SU-DHL-6 (cell line): Measurements from ENCODE around the gene KLHL29.

Experiments used
- H2AFZ ChIP-seq: fragments of 200-600 bp; sonication (generic); 2 replicates; pipeline ENCODE4 v1.6.1; 2014; ENCODE audit warnings: low read depth, mild to moderate bottlenecking, moderate library complexity, mixed read lengths, antibody characterized with exemption, low read length; ENCODE audit not compliant: severe bottlenecking
- H3F3A ChIP-seq: fragments of 200-600 bp; shearing (Covaris generic); 2 replicates; pipeline ENCODE4 v1.6.0; 2016; ENCODE audit warnings: antibody characterized with exemption, mild to moderate bottlenecking; ENCODE audit not compliant: insufficient read depth
- H3K27ac ChIP-seq: fragments of 200-600 bp; sonication (generic); 2 replicates; pipeline ENCODE4 v1.5.1; 2016; ENCODE audit warnings: low read depth, mild to moderate bottlenecking, low read length, moderate library complexity, mixed read lengths
- H3K27me3 ChIP-seq: fragments of 200-600 bp; sonication (generic), shearing (Covaris generic); 2 replicates; pipeline ENCODE4 v1.6.0; 2014; ENCODE audit warnings: mild to moderate bottlenecking, low read length
- H3K36me3 ChIP-seq: fragments of 200-600 bp; sonication (generic); 2 replicates; pipeline ENCODE4 v1.6.1; 2014; ENCODE audit warnings: mild to moderate bottlenecking, low read length, mixed read lengths
- H3K4me2 ChIP-seq: fragments of 300-600, 200-600 bp; shearing (Covaris generic), sonication (generic); 2 replicates; pipeline ENCODE4 v1.6.0; 2014; ENCODE audit warnings: low read length, low read depth, mild to moderate bottlenecking; ENCODE audit not compliant: poor library complexity, severe bottlenecking
- H3K4me3 ChIP-seq: fragments of 200-600 bp; sonication (generic); 2 replicates; pipeline ENCODE4 v1.5.1; 2014; ENCODE audit warnings: antibody characterized with exemption, low read length, mild to moderate bottlenecking, mixed read lengths; ENCODE audit not compliant: insufficient read depth, poor library complexity, severe bottlenecking
- H3K79me2 ChIP-seq: fragments of 200-600 bp; sonication (generic); 2 replicates; pipeline ENCODE4 v1.6.1; 2014; ENCODE audit warnings: mild to moderate bottlenecking, low read length, moderate library complexity; ENCODE audit not compliant: insufficient read depth
- H3K9ac ChIP-seq: fragments of 200-600 bp; sonication (generic); 2 replicates; pipeline ENCODE4 v1.7.0; 2014; ENCODE audit warnings: mild to moderate bottlenecking, low read length
- H3K9me2 ChIP-seq: fragments of 200-600 bp; sonication (generic); replicated peaks from 2 replicates; pipeline ENCODE4 v1.6.1; 2014; ENCODE audit warnings: low read length; ENCODE audit not compliant: insufficient read depth
- H3K9me3 ChIP-seq: fragments of 200-600 bp; sonication (generic); 2 replicates; pipeline ENCODE4 v1.6.1; 2014; ENCODE audit warnings: low read length, mixed read lengths; ENCODE audit not compliant: insufficient read depth
- H4K20me1 ChIP-seq: fragments of 200-600 bp; sonication (generic); 2 replicates; pipeline ENCODE4 v1.6.1; 2014; ENCODE audit warnings: low read depth, mild to moderate bottlenecking, antibody characterized with exemption, low read length, moderate library complexity, mixed read lengths
- EZH2phosphoT487 ChIP-seq: fragments of 200-600 bp; sonication (generic), shearing (Covaris generic); conservative IDR thresholded peaks from 2 replicates; pipeline ENCODE4 v1.6.1; 2018; ENCODE audit warnings: mild to moderate bottlenecking, antibody characterized with exemption, low read length, moderate library complexity, mixed read lengths
- TF ChIP-seq, protein P1 (sequence below): fragments of 200-600 bp; sonication (generic); IDR thresholded peaks from one replicate; pipeline ENCODE4 v1.5.1; 2017; ENCODE audit warnings: antibody characterized with exemption, mild to moderate bottlenecking, low read length, moderate library complexity; ENCODE audit not compliant: insufficient read depth, poor library complexity, severe bottlenecking

KLHL29 gene

DNA sequence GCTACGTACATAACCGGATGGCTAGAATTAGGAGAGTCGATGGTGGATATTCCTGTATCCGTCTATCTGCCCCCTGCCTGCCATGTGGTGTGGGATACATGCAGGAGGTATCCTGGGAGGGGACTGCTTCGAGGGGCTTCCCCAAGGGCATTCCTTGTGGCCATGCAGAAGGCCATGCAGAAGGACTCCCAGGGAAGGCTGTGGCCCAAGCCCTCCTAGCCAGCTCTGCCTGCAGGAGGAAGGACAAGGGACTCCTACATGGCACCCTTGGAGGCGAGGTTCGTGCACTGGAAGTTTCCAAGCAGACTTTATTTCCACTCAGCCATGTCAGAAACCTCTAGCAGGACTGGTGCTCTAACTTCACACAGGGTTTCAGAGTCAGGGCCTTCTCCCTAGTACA lies 136.1 kb downstream of the KLHL29 start:
- Histone ChIP-seq H3K27ac (no peak overlapping the region), H3F3A (no peaks in the 10 kb centered on the region), H3K79me2 (no peaks in the 10 kb centered on the region), H3K27me3 (no peaks in the 10 kb centered on the region), H3K4me3 (no peak overlapping the region), H3K36me3 (no peaks in the 10 kb centered on the region), H2AFZ (no peak overlapping the region), H3K9me2 (no peaks in the 10 kb centered on the region), H4K20me1 (no peaks in the 10 kb centered on the region), H3K9ac (no peak overlapping the region), H3K9me3 (no peaks in the 10 kb centered on the region), H3K4me2 (no peak overlapping the region)
- TF ChIP-seq, protein P1, sequence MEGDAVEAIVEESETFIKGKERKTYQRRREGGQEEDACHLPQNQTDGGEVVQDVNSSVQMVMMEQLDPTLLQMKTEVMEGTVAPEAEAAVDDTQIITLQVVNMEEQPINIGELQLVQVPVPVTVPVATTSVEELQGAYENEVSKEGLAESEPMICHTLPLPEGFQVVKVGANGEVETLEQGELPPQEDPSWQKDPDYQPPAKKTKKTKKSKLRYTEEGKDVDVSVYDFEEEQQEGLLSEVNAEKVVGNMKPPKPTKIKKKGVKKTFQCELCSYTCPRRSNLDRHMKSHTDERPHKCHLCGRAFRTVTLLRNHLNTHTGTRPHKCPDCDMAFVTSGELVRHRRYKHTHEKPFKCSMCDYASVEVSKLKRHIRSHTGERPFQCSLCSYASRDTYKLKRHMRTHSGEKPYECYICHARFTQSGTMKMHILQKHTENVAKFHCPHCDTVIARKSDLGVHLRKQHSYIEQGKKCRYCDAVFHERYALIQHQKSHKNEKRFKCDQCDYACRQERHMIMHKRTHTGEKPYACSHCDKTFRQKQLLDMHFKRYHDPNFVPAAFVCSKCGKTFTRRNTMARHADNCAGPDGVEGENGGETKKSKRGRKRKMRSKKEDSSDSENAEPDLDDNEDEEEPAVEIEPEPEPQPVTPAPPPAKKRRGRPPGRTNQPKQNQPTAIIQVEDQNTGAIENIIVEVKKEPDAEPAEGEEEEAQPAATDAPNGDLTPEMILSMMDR = no peak
- TF ChIP-seq EZH2phosphoT487 = no peak

DNA sequence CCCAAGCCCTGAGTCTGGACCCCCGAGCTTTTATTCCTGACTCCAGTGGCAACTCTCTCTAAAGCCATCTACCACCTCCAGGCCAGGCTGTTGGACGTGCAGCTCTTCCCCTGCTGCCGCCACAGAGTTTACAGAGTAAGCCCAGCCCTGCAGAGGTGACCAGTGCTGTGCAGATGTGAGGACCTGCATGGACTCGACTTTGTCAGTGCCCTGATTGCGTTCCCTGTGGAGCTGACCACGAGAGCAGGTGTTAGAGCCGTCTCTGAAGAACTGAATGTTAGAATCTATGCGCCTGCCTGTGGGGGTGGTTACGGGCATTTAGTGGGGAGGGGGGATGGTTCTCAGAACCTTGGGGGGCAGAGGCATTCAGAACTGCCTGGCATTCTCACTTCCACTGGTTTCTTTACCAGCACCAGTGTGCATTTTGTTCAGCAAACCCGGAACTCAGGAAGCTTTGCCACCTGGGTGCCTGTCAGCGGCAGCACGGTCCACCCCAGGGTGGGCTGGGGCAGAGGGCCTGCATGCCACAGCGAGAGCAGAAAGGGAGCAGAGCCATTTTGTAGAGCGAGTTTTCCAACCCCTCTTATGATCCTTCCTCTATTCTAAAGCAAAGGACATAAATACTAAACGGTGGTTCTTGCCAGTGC lies 137.9 kb downstream of the KLHL29 start:
- H3F3A ChIP-seq = no peaks in the 10 kb centered on the region
- H3K4me2 ChIP-seq = no peak overlapping the region
- H3K79me2 ChIP-seq = no peaks in the 10 kb centered on the region
- H3K9me3 ChIP-seq = no peaks in the 10 kb centered on the region
- H3K27me3 ChIP-seq = no peaks in the 10 kb centered on the region
- no peak overlapping the region for H3K27ac ChIP-seq
- H2AFZ ChIP-seq = no peak overlapping the region
- TF ChIP-seq, protein P1 = no peak
- TF ChIP-seq EZH2phosphoT487 = no peak
- no peaks in the 10 kb centered on the region for H3K36me3 ChIP-seq
- H3K4me3 ChIP-seq = no peak overlapping the region
- H4K20me1 ChIP-seq = no peaks in the 10 kb centered on the region
- no peaks in the 10 kb centered on the region for H3K9me2 ChIP-seq
- H3K9ac ChIP-seq = no peak overlapping the region

DNA sequence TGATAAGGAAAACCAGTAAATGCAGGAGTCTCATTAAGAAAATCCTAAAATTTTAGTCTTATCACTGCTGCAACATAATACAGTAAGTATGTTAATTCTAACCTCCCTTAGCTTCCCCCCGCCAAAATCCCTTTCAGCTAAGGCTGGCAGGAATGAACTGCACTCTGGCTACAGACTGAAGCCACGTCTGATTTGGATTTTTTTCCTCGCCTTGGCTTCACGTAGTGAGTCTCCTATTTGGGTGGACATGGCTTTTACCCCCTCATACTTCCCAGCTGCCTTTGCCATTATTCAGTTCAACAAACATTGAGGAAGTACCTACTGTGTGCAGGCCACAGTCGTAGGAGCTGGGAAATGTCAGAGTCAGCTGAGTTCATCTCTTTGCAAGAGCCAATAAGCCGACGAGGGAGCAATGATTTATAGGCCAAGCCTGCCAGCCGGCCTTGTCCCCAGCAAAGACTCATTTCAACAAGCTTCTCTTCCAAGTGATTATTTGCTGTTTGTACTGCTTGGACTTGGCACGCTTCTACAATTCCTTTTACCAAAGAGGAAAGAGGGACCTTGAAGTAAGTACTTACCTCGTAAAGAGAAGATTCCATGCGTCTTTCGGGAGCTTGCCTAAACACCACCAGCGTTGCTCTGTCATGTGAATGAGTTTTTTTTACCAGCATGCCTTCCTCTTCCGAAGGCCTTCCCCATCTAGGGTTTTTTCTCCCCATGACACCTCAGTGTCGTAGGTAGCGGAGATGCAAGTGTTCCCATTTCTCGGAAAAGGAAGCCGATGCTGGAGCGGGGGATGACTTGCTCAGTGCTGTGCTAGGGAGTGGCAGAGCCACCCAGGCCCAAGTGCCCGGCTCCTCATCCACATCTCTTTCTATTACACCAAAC lies 138.6 kb downstream of the KLHL29 start:
- Histone ChIP-seq H3K9me2 (no peaks in the 10 kb centered on the region), H3K9ac (no peak overlapping the region), H3K4me3 (no peak overlapping the region), H2AFZ (no peak overlapping the region), H3F3A (no peaks in the 10 kb centered on the region), H3K27me3 (no peaks in the 10 kb centered on the region), H3K27ac (no peak overlapping the region), H3K36me3 (no peaks in the 10 kb centered on the region), H3K9me3 (no peaks in the 10 kb centered on the region), H3K4me2 (no peak overlapping the region), H3K79me2 (no peaks in the 10 kb centered on the region), H4K20me1 (no peaks in the 10 kb centered on the region)
- TF ChIP-seq EZH2phosphoT487 = no peak

DNA sequence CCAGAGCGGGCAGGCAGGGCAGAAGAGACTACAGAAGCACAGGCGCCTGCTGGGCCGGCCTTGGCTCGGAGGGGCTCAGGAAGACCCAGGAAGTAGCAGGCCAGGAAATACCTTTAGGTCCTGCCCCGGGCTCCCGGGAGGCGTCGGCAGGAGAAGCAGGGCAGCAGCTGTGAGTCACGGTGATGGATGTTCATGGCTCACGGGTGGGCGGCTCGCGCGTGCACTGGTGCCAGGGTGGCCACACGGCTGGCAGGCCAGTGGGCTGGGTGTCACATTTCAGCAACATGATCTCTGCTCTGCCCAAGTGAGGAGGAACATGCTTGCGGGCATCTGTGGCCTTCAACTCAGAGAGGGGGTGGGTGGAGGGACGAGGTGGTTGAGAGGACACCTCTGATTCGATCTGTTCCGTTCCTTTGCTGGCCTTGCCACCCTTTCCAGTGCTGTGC lies 139.3 kb downstream of the KLHL29 start:
- H3K4me2 ChIP-seq = no peak overlapping the region
- no peaks in the 10 kb centered on the region for H4K20me1 ChIP-seq
- no peaks in the 10 kb centered on the region for H3K27me3 ChIP-seq
- no peaks in the 10 kb centered on the region for H3F3A ChIP-seq
- no peak overlapping the region for H2AFZ ChIP-seq
- H3K4me3 ChIP-seq = no peak overlapping the region
- H3K27ac ChIP-seq = no peak overlapping the region
- no peak overlapping the region for H3K9ac ChIP-seq
- TF ChIP-seq, protein P1 = no peak
- no peak for TF ChIP-seq EZH2phosphoT487
- H3K79me2 ChIP-seq = no peaks in the 10 kb centered on the region
- H3K9me2 ChIP-seq = no peaks in the 10 kb centered on the region
- no peaks in the 10 kb centered on the region for H3K36me3 ChIP-seq
- H3K9me3 ChIP-seq = no peaks in the 10 kb centered on the region
